H1 (cell line): ENCODE results near the gene HEXIM2. TPM values are rescaled to one million over a fixed set of nuclear protein-coding genes. Genes with fewer than 3 reads are reported as not detected.

ENCODE experiments used
- CTCF ChIP-seq, 3 experiments: IDR thresholded peaks; 1 replicate in 2 of 3; 2 replicates in 1 of 3; pipeline versions ENCODE4 v1.5.1 to v1.6.1; 2011; ENCODE audit warnings: low read length in 3 of 3, mild to moderate bottlenecking in 3 of 3, inconsistent platforms in 2 of 3, low read depth in 1 of 3, moderate library complexity in 1 of 3; ENCODE audit not compliant: insufficient read depth in 1 of 3; ENCODE audit errors: control extremely low read depth in 1 of 3
- RBBP5 ChIP-seq: IDR thresholded peaks from 2 replicates; pipeline ENCODE4 v1.7.1; 2012; ENCODE audit warnings: low read depth, mild to moderate bottlenecking, inconsistent platforms, low read length, moderate library complexity, borderline replicate concordance
- polyA plus RNA-seq, 7 experiments: library from polyadenylated mRNA; depleted of rRNA in 3 of 7; stranded (reverse) in 5 of 7; unstranded in 2 of 7; fragments of >200 nt in 5 of 7; fragments of 200-250 nt in 2 of 7; gene quantifications; 1 replicate in 5 of 7; 2 replicates in 1 of 7; 4 replicates in 1 of 7; pipeline versions ENCODE4 v1.2.1 to v1.2.3, GENCODE V29; 2011 to 2013; ENCODE audit warnings: missing spikeins in 2 of 7, mixed read lengths in 2 of 7
- total RNA-seq: library from RNA; stranded (reverse); fragmentation: NEBNext Ultra II Directional; extraction: Animal tissue kit (Norgen Biotek cat#: 25700); gene quantifications from 2 replicates; pipeline ENCODE4 v1.2.1, GENCODE V29; 2021

HEXIM2 gene
- total and polyA plus RNA-seq, 2 of the 8 experiments (the other 6 are each of a cell fraction or from before 2014, with no cell fraction given) = 7.5 to 13.2 TPM

GRCh38 chr17:45171338-45172231 is 9.9 kb downstream of the HEXIM2 start (continued):
- TF ChIP-seq CTCF (IDR thresholded peaks at IDR 0.05; ENCODE audit: control extremely low read depth in 1 of 3, insufficient read depth in 1 of 3, low read depth in 1 of 3, low read length in 3 of 3) = peak in 1 of 3 experiments; percentile 7; a peak in 1 of 4 replicates
- TF ChIP-seq RBBP5 = peak; percentile 27; the same call in 1 of the 2 replicates
